ENCODE results near the gene GPX6.

- TF ChIP-seq CTCF (IDR thresholded peaks at IDR 0.05; ENCODE audit: extremely low read depth in 1 of 2, insufficient read depth in 1 of 2, low read depth in 1 of 2, low read length in 2 of 2), result no peak
- TF ChIP-seq POLR2A (IDR thresholded peaks at IDR 0.05; ENCODE audit: low read depth, low read length), result no peak
- TF ChIP-seq EZH2 (IDR thresholded peaks at IDR 0.05; ENCODE audit: borderline replicate concordance, low read depth, low read length, severe bottlenecking), result no peak
- TF ChIP-seq POLR2AphosphoS5 (IDR thresholded peaks at IDR 0.05; ENCODE audit: insufficient read depth, low read depth, low read length), result no peak
- no peak for TF ChIP-seq FOS (IDR thresholded peaks at IDR 0.05; ENCODE audit: borderline replicate concordance, insufficient read depth, low read length)
- no peak for TF ChIP-seq JUN (IDR thresholded peaks at IDR 0.05; ENCODE audit: borderline replicate concordance, insufficient read depth, insufficient read length, low read depth)
- TF ChIP-seq GATA2 (IDR thresholded peaks at IDR 0.05; ENCODE audit: insufficient read depth, insufficient read length, low read depth, low read length), result no peak
These were observed 26.4 kb upstream of the GPX6 start for GRCh38 chr6:28541996-28542395.

Measured in endothelial cell of umbilical vein (primary cell).